Iris pigment epithelial cell (primary cell): ENCODE data around the gene SLC1A7.
"Not testable (repeated sequence)": the region's sequence is repeated elsewhere in the genome, so short reads cannot be mapped to it uniquely, and the experiment has no call there.

ENCODE experiments used
- DNase-seq: peaks from one replicate; pipeline ENCODE4 v3.0.0-alpha.2; 2011; ENCODE audit warnings: low read depth

The SLC1A7 gene

GRCh38 chr1:53142226-53142853 is at the start of gene SLC1A7:
Gene SLC1A7, minus strand, starts transcription at chr1:53142638. Its CDS starts 189 bp downstream, at chr1:53142449.
- DNase-seq = no peak

- DNase-seq = no peak
Measured at GRCh38 chr1:53190210-53190611, 47.8 kb upstream of the SLC1A7 start.

- DNase-seq = no peak
Measured at GRCh38 chr1:53189061-53189460, 46.6 kb upstream of the SLC1A7 start.

- DNase-seq = peak; percentile 60
Measured at GRCh38 chr1:53188099-53188498, 45.7 kb upstream of the SLC1A7 start.

GRCh38 chr1:53187401-53187800 is 45.0 kb upstream of the SLC1A7 start:
- DNase-seq = no peak

- no peak for DNase-seq
Measured at GRCh38 chr1:53186533-53186932, 44.1 kb upstream of the SLC1A7 start.

- not testable (repeated sequence) for DNase-seq
Measured at GRCh38 chr1:53185955-53186297, 43.5 kb upstream of the SLC1A7 start.

- DNase-seq = no peak
Measured at GRCh38 chr1:53183095-53183990, 40.9 kb upstream of the SLC1A7 start.

- no peak for DNase-seq
Measured at GRCh38 chr1:53182716-53183094, 40.3 kb upstream of the SLC1A7 start.

GRCh38 chr1:53182111-53182593 is 39.7 kb upstream of the SLC1A7 start:
- DNase-seq = peak; percentile 86

GRCh38 chr1:53180951-53181350 is 38.5 kb upstream of the SLC1A7 start:
- DNase-seq = no peak

- peak; percentile 46 for DNase-seq
Measured at GRCh38 chr1:53180226-53180625, 37.8 kb upstream of the SLC1A7 start.

- DNase-seq = no peak
Measured at GRCh38 chr1:53176452-53177208, 34.2 kb upstream of the SLC1A7 start.

- no peak for DNase-seq
Measured at GRCh38 chr1:53174971-53175913, 32.8 kb upstream of the SLC1A7 start.

- DNase-seq = no peak
Measured at GRCh38 chr1:53172426-53173128, 30.1 kb upstream of the SLC1A7 start.

GRCh38 chr1:53166912-53167311 is 24.5 kb upstream of the SLC1A7 start:
- DNase-seq = no peak

- DNase-seq = no peak
Measured at GRCh38 chr1:53166366-53166765, 23.9 kb upstream of the SLC1A7 start.

- no peak for DNase-seq
Measured at GRCh38 chr1:53165408-53165961, 23.0 kb upstream of the SLC1A7 start.

- no peak for DNase-seq
Measured at GRCh38 chr1:53163291-53163768, 20.9 kb upstream of the SLC1A7 start.

GRCh38 chr1:53162621-53163020 is 20.2 kb upstream of the SLC1A7 start:
- DNase-seq = peak; percentile 45
